ENCODE measurements around the gene SENP1.

The SENP1 gene

GRCh38 chr12:48032597-48032996 lies 73.3 kb downstream of the SENP1 start:
- DNase-seq, result no peak

- no peak for DNase-seq
These were observed 74.5 kb downstream of the SENP1 start for GRCh38 chr12:48031135-48031960.

GRCh38 chr12:48030173-48030650 lies 75.7 kb downstream of the SENP1 start:
- no peak for DNase-seq

DNA sequence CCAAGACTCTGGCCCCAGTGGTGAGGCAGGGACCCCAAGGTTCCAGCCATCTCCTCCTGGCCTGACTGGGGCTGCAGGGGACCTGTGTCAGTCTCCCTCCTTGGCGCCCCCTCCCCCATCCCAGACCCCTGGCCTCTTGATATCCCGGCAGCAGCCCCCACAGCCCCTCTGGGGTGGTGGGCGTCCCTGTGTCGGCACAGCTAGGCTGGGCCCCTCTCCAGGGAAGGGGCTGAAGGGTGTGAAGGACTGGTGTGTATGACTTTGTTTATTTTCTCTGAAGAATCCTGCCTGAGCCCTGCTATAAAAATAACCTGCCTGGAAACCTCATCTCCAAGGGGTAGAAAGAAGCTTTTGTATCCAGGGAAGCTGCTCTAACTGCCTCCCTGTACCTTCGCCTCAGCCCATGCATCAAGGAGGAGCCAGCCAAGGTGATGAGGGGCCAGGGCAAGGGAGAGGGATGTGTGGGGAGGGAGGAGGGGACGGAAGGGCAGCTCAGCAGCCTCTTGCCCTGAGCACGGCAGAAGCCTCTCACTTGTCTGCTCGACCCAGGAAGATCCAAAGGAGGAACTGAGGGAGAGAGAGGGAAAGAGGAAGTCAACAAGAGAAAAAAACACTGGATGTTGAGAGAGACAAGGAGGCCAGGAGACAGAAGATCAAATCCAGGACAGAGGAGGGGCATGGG lies 76.2 kb downstream of the SENP1 start:
- no peak for DNase-seq

DNA sequence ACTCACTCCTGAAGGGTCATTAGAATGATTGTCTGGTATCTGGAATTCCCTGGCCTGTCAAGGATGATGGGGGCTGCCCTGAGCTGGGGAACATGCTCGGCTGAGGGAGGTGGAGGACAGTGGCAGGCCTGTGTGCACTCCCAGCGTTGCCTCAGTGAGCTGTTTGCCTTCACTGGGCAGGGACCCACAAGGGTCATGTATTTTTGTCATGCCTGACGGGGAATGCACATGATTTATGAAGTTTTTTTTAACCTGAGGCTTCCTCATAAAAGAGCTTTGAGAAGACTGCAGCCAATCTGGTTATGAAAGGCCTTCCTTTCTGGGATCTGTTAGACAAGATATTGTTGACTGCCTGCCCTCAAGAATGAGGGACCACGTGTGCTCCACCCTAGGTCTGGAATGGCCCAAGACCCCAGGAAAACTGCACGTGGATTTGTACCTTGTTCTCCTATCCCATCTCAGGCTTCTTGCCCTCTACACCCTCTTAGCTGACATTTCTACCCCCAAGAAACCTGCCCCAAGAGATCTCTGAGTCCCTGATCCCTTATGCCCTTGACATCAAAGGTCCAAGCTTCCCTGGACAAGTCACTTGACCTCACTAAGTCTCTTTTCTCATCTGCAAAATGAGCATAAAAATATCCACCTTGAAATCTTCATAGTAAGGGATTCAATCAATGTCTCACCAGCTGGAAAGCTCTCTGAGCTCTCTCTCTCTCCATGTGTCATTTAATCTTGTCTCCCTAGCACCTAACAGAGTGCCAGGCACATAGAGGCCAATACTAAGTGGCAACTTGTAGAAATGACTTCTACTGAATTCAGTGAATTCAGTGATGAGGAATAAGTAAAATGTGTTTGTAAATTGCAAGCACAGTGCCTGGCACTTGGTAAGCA lies 77.1 kb downstream of the SENP1 start:
- no peak for DNase-seq

DNA sequence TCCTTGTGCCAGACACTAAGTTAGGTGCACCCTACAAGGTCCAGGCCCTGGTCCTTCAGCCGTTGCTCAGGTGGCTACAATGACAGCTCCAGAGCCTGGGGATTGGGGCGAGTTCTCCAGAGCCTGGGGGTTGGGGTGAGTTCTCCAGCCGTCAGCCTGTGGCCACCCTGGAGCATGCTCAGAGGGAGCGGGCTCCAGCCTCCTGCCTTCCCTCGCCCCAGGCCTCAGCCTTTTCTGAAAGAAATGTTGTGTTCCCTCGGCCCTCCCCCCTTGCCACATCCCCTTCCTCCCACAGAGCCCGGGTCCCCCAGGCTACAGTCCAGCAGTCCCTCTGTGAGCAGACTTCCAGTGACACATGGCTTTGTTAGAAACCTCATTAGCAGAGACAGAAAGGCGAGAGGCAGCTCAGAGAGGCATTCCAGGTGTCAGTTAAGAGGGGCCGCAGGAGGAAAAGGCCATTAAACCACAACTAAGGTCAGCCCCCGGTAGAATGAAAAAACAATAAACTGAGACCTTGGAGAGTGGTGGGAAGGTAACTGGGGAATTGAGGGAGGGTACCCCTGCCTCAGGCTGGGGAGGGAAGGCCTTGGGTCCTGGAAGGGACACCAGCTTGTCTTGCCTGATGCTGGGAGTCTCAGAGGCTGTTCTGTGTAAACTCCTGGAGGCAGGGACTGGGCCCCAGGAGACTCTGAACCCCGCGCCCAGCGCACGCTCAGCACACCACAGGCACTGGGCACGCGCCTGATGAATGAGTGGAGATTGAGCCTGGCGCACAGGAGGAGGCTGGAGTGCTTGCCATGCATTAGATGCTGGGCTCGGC lies 78.5 kb downstream of the SENP1 start:
- no peak for DNase-seq

- DNase-seq, result no peak
These were observed 79.6 kb downstream of the SENP1 start for GRCh38 chr12:48026060-48026827.

DNA sequence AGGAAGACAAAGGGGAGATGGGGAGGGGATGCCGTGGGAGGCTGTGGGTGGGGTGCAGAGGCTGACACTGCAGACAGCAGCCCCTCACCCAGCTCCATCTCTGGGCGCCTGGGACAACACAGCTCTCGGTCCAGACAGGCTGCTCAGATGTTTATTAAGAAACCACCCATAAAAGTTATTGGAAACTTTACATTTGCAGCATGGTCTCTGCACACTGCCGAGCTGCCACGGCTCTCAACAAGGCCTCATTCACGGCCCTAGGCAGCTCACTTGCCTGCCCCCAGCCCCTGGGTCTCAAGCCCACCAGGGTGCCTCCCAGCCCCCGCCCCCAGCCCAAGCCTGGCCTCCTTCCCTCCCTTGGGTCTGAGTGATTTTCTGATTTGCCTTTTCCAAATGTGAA lies 80.6 kb downstream of the SENP1 start:
- DNase-seq, result no peak

DNA sequence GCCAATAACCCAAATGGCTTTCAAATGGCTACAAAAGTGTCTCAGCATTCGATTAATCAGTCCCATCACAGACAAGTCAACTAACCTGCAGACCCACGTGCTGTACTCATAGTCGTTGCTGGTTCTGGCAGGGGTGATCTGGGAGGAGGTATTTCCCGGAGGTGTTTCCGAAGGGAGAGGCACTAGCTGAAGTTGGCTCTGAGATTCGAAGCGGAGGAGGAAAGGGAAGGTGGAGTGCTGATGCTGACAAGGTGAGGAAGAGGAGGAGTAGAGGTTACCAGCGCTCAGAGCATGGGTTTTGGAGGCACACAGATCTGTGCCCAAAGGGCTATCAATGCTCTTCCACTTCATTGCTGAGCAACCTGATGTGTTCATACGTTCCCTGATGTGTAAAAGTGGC lies 81.1 kb downstream of the SENP1 start:
- no peak for DNase-seq

DNA sequence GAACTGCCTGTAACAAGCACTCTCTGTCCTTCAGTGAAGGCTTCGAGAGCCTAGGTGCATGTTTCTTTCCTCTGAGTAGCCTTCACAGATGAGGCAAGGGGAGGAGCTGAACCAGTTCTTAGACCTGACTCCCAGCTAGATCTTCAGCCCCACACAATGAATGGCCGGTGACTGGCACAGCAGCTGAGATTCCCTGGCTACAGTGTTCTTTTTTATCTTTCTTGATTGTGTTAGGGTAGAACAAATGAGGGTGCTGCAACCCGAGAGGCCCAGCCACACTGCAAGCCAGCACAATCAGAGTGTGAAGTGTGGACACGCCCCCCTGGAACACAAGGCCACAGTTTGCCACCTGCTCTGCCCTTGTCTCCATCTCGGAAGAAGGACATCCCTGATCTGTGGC lies 82.5 kb downstream of the SENP1 start:
- DNase-seq, result peak; percentile 75

- peak; percentile 53 for DNase-seq
These were observed 83.0 kb downstream of the SENP1 start for GRCh38 chr12:48022676-48023385.

GRCh38 chr12:48022180-48022521 lies 83.7 kb downstream of the SENP1 start:
- DNase-seq, result no peak

DNA sequence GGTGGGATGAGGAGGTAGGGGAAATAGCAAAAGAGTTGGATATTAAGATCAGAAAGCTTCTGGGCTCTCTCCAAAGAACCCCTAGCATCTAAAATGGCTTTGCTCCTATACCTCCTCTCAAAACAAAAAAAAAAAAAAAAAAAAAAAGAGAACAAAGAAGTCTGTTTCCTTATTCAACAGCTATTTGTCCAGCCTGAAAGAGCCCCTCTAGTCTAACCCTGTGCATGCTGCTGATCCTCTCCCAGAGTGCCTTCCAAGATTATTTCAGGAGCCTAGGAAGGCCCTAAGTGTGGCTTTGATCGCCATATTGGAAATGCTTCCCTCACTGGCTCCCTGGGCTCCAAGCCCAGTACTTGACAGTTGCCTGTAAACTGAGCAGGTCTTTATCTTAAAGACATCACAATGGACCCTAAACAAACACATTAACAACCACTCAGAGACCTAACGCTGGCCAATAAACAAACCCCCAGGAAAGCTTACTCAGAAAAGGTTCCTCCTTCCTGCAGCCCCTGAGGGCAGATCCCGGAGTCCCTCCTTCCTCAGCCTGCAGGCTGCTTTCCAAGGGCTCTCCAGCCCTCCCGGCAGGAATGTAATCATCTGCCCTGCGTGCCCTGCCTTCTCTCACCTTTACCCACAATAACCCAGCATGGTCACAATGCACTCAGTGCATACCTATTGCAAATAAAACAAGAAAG lies 84.2 kb downstream of the SENP1 start:
- DNase-seq, result peak; percentile 66

GRCh38 chr12:48019639-48020265 lies 86.1 kb downstream of the SENP1 start:
- DNase-seq, result no peak

DNA sequence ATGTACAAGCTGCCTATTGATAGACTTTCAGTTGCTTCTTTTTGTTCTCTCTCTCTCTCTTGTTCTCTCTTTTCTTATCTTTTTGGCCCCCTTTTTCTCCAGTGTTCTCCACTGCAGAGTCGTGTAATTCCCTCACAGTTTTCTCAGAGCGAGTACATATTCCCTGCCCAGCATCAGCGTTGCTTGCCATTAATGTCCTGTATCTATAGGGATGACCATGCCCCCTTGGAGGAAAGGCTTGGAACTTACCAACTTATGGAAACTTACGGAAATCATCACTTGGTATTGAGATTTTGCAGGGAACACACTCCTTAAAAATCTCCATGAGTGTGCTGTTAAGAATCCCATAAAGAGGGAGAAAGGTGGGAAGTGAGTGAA lies 87.3 kb downstream of the SENP1 start:
- DNase-seq, result no peak

- no peak for DNase-seq
These were observed 87.8 kb downstream of the SENP1 start for GRCh38 chr12:48017921-48018617.

DNA sequence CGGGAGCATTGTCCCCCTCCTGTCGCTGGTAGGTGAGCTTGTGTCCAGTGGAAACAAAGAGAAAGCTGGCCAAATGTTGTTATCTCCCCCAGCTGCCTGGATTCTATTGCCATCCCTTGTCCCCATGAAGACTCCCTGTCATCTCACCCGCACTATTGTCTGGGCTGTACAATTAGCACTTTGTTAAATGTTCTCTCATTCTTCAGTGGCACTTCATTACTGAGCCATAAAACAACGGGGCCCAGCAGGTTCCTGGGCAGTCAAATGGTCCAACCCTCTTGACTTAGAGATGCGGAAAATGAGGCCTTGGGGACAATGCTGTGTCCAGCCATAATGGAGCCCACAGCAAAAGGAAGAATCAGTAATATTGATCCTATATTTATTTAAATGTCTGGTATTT lies 88.4 kb downstream of the SENP1 start:
- DNase-seq, result no peak

GRCh38 chr12:48016373-48017020 lies 89.4 kb downstream of the SENP1 start:
- DNase-seq, result no peak

DNA sequence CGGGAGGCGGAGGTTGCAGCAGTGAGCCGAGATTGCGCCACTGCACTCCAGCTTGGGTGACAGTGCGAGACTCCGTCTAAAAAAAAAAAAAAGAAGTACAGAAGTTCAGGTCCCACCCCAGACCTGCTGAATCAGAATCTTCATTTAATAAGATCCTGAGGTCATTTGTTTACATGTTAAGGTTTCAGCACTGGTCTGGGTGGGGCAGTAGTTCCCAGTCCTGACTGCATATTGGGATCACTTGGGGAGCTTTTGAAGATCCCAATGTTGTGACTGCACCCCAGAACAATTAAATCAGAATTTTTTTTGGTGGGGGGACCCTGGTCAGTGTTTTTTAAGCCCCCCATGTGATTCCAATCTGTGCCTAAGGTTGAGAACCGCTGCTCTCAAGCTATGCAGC lies 89.9 kb downstream of the SENP1 start:
- no peak for DNase-seq

All from NCI-H510A treated with DMSO at 0.1 percent for 48 hours (cell line).